ENCODE results near the gene TBC1D25.
"Not testable (repeated sequence)": the region's sequence is repeated elsewhere in the genome, so short reads cannot be mapped to it uniquely, and the experiment has no call there.

TBC1D25 gene

DNA sequence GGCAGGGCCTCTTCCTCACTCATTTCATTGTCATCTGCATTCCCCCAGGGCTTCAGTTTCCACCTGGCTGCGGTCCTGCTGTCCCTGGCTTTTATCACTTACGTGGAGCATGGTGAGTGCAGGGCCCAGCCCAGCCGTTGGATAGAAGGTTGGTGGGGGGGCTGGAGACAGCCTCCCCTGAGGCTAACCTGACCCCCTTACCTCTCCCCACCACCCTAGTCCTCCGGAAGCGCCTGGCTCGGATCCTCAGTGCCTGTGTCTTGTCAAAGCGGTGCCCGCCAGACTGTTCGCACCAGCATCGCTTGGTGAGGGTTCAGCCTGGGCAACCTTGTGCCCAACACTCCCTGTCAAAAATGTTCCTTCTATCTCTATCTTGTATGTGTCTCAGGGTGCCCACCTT is 23.7 kb upstream of the TBC1D25 start:
- DNase-seq (ENCODE audit: low spot score) = no peak

DNA sequence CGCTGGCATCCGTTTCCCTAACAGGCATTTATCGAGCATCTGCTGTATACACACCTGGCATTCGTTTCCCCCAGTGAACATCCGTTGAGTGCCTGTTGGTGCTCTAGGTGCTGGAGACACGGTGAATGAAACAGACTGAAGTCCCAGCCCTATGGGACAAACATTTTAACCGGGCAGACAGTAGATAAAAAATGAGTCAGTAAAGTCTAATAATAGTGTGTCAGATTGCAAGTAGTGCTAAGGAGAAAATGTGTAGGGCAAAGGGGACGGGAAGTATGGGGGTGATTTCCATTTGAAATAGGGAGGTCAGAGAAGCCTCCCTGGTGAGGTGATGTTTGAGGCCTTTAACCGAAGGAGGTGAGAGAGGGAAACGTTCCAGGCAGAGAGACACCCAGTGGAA is 23.2 kb upstream of the TBC1D25 start:
- no peak for DNase-seq (ENCODE audit: low spot score)

DNA sequence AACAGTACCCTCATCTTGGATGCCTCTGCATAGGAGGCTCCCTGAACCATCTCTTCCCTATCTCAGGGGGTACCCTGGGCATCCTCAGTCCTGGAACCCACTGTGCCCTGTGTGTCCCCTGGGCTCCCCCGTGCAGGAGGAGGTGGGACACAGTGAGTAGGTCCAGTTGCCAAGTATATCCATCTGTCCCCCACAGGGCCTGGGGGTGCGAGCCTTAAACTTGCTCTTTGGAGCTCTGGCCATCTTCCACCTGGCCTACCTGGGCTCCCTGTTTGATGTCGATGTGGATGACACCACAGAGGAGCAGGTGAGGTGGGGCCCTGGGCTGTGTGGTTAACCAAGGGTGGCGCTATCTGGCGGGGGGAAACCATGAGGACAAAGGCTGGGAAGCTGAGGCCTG is 22.5 kb upstream of the TBC1D25 start:
- no peak for DNase-seq (ENCODE audit: low spot score)

DNA sequence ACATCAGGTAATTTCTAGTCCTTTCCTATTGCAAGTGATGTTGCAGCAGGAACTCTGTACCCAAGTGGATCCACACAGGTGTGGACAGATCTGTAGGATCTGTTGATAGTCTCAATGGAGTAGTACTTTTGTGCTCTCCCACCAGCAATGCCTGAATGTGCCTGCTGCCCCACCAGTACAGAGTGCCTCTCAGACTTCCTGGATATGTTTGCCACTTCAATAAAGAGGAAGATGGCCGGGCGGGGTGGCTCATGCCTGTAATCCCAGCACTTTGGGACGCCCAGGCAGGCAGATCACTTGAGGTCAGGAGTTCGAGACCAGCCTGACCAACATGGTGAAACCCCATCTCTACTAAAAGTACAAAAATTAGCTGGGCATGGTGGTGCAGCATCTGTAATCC is 20.0 kb upstream of the TBC1D25 start:
- DNase-seq (ENCODE audit: low spot score) = not testable (repeated sequence)

DNA sequence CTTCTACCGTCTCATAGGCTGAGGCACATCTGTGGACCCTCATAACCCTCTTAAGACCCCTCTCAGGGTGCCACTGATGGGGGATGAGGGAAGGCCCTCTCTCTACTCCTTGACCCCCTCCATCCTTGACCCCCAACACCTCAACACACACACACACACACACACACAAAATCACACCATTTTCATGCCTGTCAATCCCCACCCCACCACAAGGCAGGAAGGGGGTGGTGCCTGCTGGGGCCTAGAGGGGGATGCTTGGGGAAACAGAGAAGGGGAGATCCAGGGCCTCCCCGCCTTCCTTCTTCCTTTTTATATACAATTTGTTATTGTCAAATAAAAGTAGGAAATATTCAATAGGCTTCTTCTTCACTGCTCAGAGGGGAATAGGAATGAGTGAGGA is 19.1 kb upstream of the TBC1D25 start:
- no peak for DNase-seq (ENCODE audit: low spot score)

DNA sequence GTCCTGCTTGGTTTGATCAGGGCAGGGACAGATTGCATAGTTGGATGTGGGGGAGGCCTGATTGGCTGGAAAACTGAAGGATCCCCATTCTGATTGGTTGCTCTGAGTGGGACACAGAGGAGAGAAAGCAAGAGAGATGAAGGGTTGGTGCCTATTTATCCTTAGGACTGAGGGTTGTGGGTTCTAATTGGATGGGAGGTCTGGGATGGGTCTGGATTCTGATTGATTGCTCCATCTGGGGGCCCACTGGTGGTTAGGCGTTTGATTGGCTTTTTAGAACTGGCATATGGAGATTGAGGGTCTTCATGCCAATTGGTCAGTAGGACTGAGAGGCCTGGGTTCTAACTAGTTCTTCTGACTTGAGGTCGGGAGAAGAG is 18.6 kb upstream of the TBC1D25 start:
- DNase-seq (ENCODE audit: low spot score) = no peak

DNA sequence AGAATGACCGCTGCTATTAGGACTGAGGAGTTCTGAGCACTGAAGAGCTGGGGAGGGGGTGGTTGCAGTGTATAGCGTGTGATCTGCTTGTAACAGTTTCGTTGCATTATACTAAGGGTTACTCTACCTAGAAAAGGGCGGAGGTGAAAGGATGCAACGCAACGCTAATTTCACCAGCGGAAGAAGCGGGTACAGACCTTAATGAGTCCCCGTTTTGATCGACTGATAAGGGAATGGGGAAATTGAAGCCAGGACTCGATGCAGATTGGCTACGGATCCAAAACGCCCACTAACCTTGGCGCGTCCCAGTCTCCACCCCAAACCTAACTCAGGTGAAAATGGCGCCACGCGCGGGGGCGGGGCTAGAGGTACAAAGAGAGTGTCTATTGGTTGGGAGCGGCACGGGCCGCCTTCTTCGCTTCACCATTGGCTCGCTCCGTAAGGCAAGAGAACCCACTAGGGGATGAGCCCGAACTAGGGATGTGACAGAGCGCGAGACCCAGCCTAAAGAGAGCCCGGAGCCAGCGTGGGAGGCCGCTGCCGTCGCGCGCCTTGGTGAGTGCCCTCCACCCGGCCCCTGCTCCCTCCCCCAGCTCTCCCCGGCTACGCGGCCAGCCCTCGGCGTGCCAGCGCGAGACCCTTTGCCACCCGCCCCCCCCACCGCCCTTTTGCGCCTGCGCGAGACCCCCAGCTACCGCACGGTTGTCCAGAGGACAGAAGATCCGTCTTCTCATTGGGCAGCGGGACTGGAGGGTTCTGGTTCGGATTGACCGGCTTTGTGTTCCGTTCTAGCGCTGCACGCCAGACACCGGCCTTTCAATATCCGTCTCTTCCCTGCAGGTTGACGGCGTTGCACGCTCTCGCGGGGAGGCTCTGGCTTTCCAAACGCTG is 17.9 kb upstream of the TBC1D25 start, which contains the start of gene EBP:
EBP (plus strand) TSS at position 456 of the 891 bp plus-strand sequence. CDS start 1,964 bp downstream, outside the sequence.
- peak; percentile 62 for DNase-seq (ENCODE audit: low spot score)

DNA sequence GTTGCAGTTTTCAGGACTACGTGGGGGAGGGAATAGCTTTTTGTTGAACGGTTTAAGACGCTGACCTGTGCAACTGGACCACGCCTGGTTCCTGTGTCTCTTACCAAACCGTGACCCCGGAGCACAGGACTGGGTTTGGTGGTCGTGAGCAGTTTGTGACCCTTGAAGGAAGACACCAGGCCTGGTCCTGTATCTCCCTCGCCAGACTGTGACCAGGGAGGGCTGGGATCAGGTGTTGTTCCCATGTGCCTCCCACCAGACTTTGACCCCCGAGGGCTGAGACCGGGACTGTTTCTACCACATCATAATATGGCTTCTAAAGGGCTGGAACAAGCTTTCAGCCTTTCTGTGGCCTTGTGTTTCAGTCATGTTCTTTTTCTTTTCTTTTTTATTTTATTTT is 17.2 kb upstream of the TBC1D25 start:
- no peak for DNase-seq (ENCODE audit: low spot score)

DNA sequence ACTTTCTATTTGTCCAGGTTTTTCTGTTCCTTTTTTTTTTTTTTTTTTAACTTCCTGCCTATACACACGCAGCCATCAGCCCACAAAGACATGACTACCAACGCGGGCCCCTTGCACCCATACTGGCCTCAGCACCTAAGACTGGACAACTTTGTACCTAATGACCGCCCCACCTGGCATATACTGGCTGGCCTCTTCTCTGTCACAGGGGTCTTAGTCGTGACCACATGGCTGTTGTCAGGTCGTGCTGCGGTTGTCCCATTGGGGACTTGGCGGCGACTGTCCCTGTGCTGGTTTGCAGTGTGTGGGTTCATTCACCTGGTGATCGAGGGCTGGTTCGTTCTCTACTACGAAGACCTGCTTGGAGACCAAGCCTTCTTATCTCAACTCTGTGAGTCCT is 15.8 kb upstream of the TBC1D25 start:
- no peak for DNase-seq (ENCODE audit: low spot score)

DNA sequence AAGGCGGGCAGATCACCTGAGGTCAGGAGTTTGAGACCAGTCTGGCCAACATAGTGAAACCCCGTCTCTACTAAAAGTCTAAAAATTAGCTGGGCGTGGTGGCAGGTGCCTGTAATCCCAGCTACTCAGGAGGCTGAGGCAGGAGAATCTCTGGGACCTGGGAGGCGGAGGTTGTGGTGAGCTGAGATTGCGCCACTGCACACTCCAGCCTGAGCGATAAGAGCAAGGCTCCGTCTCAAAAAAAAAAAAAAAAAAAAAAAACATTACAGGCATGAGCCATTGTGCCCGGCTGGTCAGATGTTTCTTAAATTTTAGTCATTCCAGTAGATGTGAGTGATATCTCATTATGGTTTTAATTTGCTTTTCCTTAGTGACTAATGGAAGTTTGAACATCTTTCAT is 13.7 kb upstream of the TBC1D25 start:
- DNase-seq (ENCODE audit: low spot score) = not testable (repeated sequence)

DNA sequence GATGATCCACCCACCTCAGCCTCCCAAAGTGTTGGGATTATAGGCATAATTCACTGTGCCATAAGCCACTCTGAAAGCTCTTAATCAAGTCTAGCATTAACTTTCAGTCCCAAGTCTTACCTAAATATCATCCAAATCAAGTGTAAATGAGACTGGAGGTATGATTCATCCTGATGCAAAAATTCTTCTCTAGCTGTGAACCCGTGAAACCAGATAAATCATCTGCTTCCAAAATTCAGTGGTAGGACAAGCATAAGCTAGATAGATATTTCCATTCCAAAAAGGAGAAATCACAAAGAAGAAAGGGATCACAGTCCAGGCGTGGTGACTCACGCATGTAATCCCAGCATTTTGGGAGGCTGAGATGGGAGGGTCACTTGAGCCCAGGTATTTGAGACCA is 8.8 kb upstream of the TBC1D25 start:
- no peak for DNase-seq (ENCODE audit: low spot score)

DNA sequence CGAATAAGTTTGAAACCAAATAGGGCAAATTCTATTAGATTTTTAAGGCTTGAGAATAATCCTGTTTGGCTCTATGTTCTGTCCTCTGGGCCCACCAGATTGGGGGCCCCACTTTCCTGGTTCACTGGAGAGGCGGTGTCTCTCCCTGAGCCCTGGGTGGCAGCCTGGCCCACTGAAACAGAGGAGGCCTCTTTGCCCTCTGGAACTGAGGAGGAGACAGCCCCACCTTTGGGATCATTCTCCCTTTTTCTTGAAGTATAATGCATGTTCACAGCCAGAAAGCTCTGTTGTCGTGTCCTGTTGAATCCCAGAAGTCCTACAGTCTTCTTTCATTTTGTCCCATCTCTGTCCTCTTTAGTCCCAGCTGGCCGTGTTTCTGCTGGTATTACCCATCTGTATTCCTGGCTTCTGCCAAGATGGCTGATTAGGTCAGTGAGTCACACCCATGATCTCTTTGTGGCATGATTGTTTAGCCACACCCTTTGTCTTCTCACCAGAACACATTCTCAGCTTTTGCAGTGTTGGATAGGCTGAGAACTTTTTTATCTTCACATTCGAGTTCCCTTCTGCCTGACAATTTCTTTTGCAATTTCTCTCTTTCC is 8.1 kb upstream of the TBC1D25 start:
- no peak for DNase-seq (ENCODE audit: low spot score)

DNA sequence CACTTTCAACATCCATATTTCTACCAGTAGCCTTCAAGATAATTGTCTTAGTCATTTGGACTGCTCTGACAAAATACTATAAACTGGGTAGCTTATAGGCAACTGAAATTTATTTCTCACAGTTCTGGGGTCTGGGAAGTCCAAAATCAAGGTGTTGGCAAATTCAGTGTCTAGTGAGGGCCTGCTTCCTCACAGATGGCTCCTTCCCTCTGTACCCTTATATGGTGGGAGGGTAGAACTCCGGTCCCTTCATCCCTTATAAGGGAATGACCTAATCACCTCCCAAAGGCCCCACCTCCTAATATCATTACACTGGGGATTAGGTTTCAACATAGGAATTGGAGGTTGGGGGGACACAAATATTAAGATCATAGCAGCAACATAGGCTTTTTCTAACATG is 7.4 kb upstream of the TBC1D25 start:
- no peak for DNase-seq (ENCODE audit: low spot score)

DNA sequence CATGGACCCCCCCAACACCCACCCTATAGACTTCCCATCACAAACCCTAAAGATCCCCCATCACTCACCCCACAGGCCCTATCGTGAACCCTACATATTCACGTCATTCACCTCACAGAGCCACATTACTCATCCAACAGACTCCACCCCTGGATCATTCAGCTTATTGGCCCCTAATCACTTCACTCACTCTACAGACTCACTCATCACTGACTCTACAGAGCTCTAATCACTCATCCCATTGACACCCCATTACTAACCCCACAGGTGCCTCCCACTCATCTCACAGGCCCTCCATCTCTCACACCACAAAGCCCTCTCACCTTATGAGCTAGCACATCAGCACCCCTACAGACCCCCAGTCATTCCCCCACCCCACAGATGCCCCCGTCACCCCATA is 6.3 kb upstream of the TBC1D25 start:
- DNase-seq (ENCODE audit: low spot score) = no peak

DNA sequence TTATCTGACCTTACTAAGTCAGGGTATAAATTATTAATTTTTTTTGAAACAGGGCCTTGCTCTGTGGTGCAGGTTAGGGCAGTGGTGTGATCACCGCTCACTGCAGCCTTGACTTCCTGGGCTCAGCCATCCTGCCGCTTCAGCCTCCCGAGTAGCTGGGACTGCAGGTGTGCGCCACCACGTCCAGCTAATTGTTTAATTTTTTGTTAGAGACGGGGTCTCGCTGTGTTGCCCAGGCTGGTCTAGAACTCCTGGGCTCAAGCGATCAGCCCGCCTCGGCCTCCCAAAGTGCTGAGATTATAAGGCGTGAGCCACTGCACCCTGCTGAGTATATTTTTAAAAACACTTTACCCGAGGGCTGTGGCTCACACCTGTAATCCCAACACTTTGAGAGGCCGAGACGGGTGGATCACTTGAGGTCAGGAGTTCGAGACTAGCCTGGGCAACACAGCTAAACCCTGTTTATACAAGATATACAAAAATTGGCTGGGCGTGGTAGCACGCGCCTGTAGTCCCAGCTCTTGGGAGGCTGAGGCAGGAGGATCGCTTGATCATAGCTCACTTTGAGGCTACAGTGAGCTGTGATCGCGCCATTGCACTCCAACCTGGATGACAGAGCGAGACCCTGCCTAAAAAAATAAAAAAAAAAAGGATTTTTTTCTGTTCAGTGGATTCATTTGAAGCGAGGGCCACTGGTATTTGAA is 721 bp upstream of the TBC1D25 start:
- no peak for DNase-seq (ENCODE audit: low spot score)

DNA sequence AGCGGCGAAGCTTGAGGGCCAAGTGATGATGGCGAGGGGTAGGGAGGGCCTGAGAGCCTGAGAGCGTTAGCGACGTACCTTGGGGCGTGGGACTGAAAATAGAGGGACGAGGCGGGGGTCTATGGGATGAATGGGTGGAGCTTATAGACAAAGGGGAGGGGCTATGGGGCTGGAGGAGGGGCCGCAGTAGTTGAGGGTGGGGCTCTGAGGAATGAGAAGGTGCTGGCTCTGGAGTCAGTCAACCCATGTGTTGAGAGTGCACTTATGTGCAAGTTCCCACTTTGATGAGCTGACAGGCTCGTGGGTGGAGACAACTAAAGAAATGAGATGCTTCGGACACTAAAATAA is 488 bp downstream of the TBC1D25 start:
- no peak for DNase-seq (ENCODE audit: low spot score)

DNA sequence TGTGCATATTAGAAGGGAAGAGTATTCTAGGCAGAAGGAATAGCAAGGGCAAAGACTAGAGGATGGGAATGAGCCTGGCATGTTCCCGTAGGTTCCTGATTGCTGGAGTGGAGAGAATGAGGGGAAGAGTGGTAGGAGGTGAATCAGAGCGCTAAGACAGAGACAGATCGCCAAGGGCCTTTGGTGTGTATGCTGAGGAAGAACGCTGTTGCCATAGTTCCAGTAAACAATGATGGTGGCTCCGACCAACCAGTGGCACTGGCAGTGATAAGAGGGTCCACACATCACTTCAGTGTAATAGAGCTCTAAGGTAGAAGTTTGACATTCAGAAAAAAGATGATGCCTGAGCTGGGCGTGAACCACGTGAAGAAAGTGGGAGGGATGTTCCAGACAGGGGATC is 966 bp downstream of the TBC1D25 start:
- no peak for DNase-seq (ENCODE audit: low spot score)

DNA sequence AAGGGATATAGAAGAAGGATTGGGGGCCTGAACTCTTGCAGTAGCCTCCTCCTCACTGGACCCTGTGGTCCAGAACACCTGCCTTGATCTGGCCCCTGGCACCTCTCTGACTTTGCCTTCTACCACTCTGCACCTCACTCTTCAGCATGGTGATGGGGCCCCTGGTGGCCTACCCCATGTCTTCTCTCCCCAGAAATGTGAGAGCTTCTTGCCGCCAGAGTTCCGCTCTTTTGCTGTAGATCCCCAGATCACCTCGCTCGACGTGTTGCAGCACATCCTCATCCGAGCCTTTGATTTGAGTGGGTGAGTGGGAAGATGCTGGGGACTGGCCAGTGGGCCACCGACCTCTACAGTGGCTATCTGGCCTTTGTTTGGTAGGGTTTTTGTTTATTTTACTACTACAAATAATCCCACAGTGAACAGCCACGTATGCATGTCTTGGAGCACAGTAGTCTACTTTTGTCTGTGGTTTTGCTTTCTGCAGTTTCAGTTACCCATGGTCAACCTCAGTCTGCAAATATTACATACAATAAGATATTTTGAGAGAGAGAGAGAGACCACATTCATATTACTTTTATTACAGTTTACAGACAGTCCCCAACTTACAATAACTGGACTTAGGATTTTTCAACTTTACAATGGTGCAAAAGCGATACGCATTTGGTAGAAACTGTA is 1.8 kb downstream of the TBC1D25 start:
- no peak for DNase-seq (ENCODE audit: low spot score)

DNA sequence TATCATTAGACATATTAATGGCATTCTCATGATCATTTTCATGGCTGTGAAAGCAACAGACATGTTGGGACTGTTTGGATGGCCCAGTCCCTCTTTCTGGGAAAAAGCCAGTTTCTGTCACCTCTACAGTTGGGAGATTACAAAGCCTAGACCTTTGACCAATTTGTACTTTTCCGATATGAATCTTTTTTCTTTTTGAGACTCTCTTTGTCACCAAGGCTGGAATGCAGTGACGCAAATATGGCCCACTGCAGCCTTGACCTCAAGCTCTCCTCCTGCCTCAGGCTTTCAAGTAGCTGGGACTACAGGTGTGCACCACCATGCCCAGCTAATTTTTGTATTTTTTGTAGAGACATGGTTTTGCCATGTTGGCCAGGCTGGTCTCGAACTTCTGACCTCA is 9.4 kb downstream of the TBC1D25 start:
- DNase-seq (ENCODE audit: low spot score) = no peak

DNA sequence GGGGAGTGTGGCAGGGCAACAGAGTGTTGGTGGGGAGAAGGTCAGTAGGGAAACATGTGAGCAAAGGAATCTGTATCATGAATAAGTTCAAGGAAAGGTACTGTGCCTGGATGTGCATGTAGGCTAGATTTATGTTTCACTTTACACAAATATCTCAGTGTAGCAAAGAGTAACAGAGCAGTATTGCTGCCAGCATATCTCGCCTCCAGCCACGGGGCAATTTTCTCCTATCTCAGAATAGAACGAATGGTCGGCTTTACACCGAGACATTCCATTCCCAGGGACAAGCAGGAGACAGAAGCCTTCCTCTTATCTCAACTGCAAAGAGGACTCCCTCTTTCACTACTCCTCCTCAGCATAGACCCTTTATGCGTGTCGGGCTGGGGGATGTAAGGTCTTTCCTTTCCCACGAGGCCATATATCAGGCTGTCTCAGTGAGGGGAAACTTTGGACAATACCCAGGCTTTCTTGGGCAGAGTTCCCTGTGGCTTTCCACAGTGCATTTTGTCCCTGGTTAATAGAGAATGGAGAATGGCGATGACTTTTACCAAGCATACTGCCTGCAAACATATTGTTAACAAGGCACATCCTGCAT is 16.3 kb downstream of the TBC1D25 start:
- not testable (repeated sequence) for DNase-seq (ENCODE audit: low spot score)

DNA sequence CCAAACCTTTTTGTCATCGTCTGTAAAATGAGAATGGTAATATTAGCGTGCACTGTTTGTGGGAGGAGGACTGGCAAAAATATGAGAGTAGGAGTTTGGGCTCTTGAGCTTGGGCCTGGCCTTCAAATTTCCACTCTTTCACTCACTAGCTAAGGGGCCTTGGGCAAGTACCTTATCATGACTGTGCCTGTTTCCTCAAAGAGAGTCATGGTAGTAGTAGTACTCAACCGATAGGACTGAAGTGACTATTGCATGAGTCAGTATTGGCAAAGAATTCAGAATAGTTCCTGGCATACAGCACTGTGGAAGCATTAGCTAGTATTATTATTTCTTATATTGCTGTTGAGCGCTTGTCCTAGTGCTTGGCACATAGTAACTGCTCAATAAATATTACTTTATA is 18.8 kb downstream of the TBC1D25 start:
- DNase-seq (ENCODE audit: low spot score) = peak; percentile 78

DNA sequence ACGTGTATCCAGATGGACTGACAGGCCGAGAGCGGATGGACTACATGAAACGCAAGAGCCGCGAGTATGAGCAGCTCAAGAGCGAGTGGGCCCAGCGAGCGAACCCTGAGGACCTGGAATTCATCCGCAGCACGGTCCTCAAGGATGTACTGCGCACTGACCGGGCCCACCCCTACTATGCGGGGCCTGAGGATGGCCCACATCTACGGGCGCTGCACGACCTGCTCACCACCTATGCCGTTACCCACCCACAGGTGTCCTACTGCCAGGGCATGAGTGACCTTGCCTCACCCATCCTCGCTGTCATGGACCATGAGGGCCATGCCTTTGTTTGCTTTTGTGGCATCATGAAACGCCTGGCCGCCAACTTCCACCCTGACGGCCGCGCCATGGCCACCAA is 20.1 kb downstream of the TBC1D25 start:
- DNase-seq (ENCODE audit: low spot score) = no peak
